Spleen (tissue), 7 donors: ENCODE results near the gene SLC25A28.

Experiments
- CTCF ChIP-seq, 11 experiments: fragments of 200-600 bp in 7 of 11; fragments of 450-650 bp in 4 of 11; sonication (generic) in 4 of 11; IDR thresholded peaks in 8 of 11; conservative IDR thresholded peaks in 3 of 11; 1 replicate in 7 of 11; 2 replicates in 4 of 11; pipeline versions ENCODE4 v1.4.0 to v1.8.0; 2016 to 2021; ENCODE audit warnings: antibody characterized with exemption in 11 of 11, inconsistent platforms in 4 of 11, mild to moderate bottlenecking in 1 of 11
- POLR2A ChIP-seq, 3 donors: fragments of 450-650 bp; IDR thresholded peaks; one replicate each; pipeline ENCODE4 v1.5.1; 2017; ENCODE audit warnings: antibody characterized with exemption in 3 of 3, mild to moderate bottlenecking in 1 of 3
- POLR2AphosphoS5 ChIP-seq, 3 donors: sonication (generic); formaldehyde crosslinking; IDR thresholded peaks; one replicate each; pipeline ENCODE4 v1.5.1; 2017; ENCODE audit warnings: antibody characterized with exemption in 3 of 3
- donor health status: DM: no; HTN: no; CAD: no; lungs with moderate emphysema.
- donor health status: DM: no; HTN: no; CAD: no.
- donor health status: DM: no; HTN: no; CAD: no.

DNA sequence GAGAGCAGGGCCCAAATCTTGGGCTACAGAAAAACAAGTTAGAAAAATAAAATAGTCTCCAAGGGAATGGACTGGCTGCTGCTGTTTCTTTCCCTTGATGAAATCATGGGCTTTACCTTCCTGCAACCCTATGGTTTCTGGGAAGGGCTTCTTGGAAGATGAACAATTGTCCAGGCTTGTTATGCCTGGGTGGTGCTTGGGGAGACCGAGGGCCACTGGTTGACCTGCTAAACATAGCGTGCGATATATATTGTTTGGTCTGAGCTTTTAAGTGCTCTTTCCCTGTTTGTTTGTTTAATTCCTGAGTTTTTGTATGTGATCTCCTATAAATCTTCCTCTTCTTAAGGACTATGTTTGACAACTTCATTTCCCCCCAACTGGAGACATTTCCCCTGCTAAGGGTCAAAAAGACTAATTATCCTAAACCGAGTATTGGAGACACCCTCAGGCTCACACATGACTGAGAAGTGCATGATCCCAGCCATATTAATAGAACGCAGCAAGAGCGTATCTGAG lies 37.9 kb downstream of the SLC25A28 start:
- no peak for TF ChIP-seq POLR2A (IDR thresholded peaks at IDR 0.05)
- TF ChIP-seq POLR2AphosphoS5 (IDR thresholded peaks at IDR 0.05): no peak
- no peak for TF ChIP-seq CTCF (IDR thresholded peaks at IDR 0.05 in 8 of 11, conservative IDR thresholded peaks at IDR 0.05 in 3 of 11)
